Lung (tissue), 12 donors: ENCODE measurements around the gene PIGB. TPM values are rescaled to one million over a fixed set of nuclear protein-coding genes. Genes with fewer than 3 reads are reported as not detected.

Source experiments
- ATAC-seq: fragments of 200-7000 bp; cut with Tn5 transposase; one replicate; pipeline ENCODE4 v1.9.1; 2020; ENCODE audit warnings: moderate number of reproducible peaks; ENCODE audit not compliant: insufficient read depth, low FRiP score
- DNase-seq, 3 donors: peaks; one replicate each; pipeline ENCODE4 v3.0.0-alpha.2; 2013 to 2017
- H3K27ac ChIP-seq, 2 donors: one replicate each; pipeline ENCODE4 v1.5.1; 2013; ENCODE audit warnings: mild to moderate bottlenecking in 2 of 2, moderate library complexity in 2 of 2, control low read depth in 1 of 2, inconsistent platforms in 1 of 2, low read depth in 1 of 2, low read length in 1 of 2
- H3K27me3 ChIP-seq, 3 donors: one replicate each; pipeline ENCODE4 v1.5.1; 2013; ENCODE audit warnings: low read length in 2 of 3; ENCODE audit not compliant: control insufficient read depth in 3 of 3, insufficient read depth in 3 of 3
- H3K36me3 ChIP-seq, 4 donors: one replicate each; pipeline ENCODE4 v1.5.1; 2013; ENCODE audit warnings: low read length in 4 of 4, mild to moderate bottlenecking in 1 of 4, moderate library complexity in 1 of 4; ENCODE audit not compliant: control insufficient read depth in 4 of 4, insufficient read depth in 4 of 4
- H3K4me1 ChIP-seq, 5 donors: one replicate each; pipeline ENCODE4 v1.5.1; 2013; ENCODE audit warnings: low read length in 5 of 5, mild to moderate bottlenecking in 2 of 5, moderate library complexity in 1 of 5; ENCODE audit not compliant: control insufficient read depth in 5 of 5, insufficient read depth in 5 of 5
- H3K4me3 ChIP-seq: one replicate; pipeline ENCODE4 v1.5.1; 2013; ENCODE audit warnings: mild to moderate bottlenecking, control low read depth, moderate library complexity
- H3K9ac ChIP-seq, 2 donors: one replicate each; pipeline ENCODE4 v1.5.1; 2013; ENCODE audit warnings: low read length in 2 of 2, control low read depth in 1 of 2; ENCODE audit not compliant: insufficient read depth in 1 of 2
- H3K9me3 ChIP-seq, 4 donors: one replicate each; pipeline ENCODE4 v1.5.1; 2013; ENCODE audit warnings: low read length in 3 of 4, mild to moderate bottlenecking in 1 of 4, moderate library complexity in 1 of 4; ENCODE audit not compliant: control insufficient read depth in 4 of 4, insufficient read depth in 3 of 4
- CTCF ChIP-seq: IDR thresholded peaks from 2 replicates; pipeline ENCODE4 v1.5.1; 2012; ENCODE audit warnings: mild to moderate bottlenecking; ENCODE audit errors: control extremely low read depth, extremely low read depth
- WGBS, 2 donors: extraction: QIAGEN DNeasy Blood & Tissue Kit; methylation state at CpG; one replicate each; pipeline ENCODE4 v1.1.7; 2013; 5-methylcytosine and 5-hydroxymethylcytosine counted together
- polyA plus RNA-seq, 2 donors: library from polyadenylated mRNA; stranded (reverse); fragments of 200-250 nt; gene quantifications; one replicate each; pipeline ENCODE4 v1.2.1, GENCODE V29; 2013
- total RNA-seq, 2 donors: library from RNA; depleted of rRNA in 1 of 2; stranded (reverse); fragments of >200 nt in 1 of 2; gene quantifications; one replicate each; pipeline ENCODE4 v1.2.1, GENCODE V29; 2014 to 2021
- donor health status: control.
- donor health status: control.
- donor health status: Bipolar disorder and iron deficiency.
- donor health status: healthy.
- donor health status: DM: yes; HTN: yes; CAD: no.

PIGB gene
- total and polyA plus RNA-seq, 4 donors = 9.8 to 17.0 (median 12.9) TPM

- H3K27me3 ChIP-seq = no peaks in the 10 kb centered on the region
- peaks cover 0 to 11% (median 3%) of the 10 kb centered on the region in 5 donors for H3K4me1 ChIP-seq
- no peak overlapping the region for H3K27ac ChIP-seq
- no peak overlapping the region for H3K9ac ChIP-seq
- TF ChIP-seq CTCF = no peak
- ATAC-seq (no peak), DNase-seq (peak in 1 of 3 donors; percentile 6)
- H3K9me3 ChIP-seq = no peaks in the 10 kb centered on the region
- H3K4me3 ChIP-seq = no peak overlapping the region
- 33 to 37% methylated on average over 2 of the region's 2 CpGs for WGBS, 2 donors
- H3K36me3 ChIP-seq = no peaks in the 10 kb centered on the region
Measured at GRCh38 chr15:55320238-55320550, 1.2 kb downstream of the PIGB start.

- no peaks in the 10 kb centered on the region for H3K9me3 ChIP-seq
- DNase-seq = no peak
- H3K27me3 ChIP-seq = no peaks in the 10 kb centered on the region
- peaks cover 0 to 1% (median 0%) of the 10 kb centered on the region in 4 donors for H3K36me3 ChIP-seq
- peaks cover 0 to 11% (median 3%) of the 10 kb centered on the region in 5 donors for H3K4me1 ChIP-seq
- no peak for TF ChIP-seq CTCF
- H3K27ac ChIP-seq = no peak overlapping the region
- WGBS, 2 donors = 86 to 96% methylated on average over 1 of the region's 1 CpG
- no peak for ATAC-seq
- H3K4me3 ChIP-seq = no peak overlapping the region
- H3K9ac ChIP-seq = no peak overlapping the region
Measured at GRCh38 chr15:55320963-55321362, 1.9 kb downstream of the PIGB start.

- 40 to 74% methylated on average over 5 of the region's 5 CpGs for WGBS, 2 donors
- TF ChIP-seq CTCF = no peak
- H3K4me3 ChIP-seq = no peak overlapping the region
- no peak overlapping the region for H3K27ac ChIP-seq
- H3K4me1 ChIP-seq = peaks cover 0 to 11% (median 3%) of the 10 kb centered on the region in 5 donors
- H3K27me3 ChIP-seq = no peaks in the 10 kb centered on the region
- no peak for ATAC-seq
- H3K9ac ChIP-seq = no peak overlapping the region
- no peaks in the 10 kb centered on the region for H3K9me3 ChIP-seq
- no peak for DNase-seq
- peaks cover 0 to 1% (median under 1%) of the 10 kb centered on the region in 4 donors for H3K36me3 ChIP-seq
Measured at GRCh38 chr15:55322467-55322866, 3.4 kb downstream of the PIGB start.

GRCh38 chr15:55327387-55327786 is 8.4 kb downstream of the PIGB start:
- DNase-seq (no peak), ATAC-seq (no peak)
- H3K4me3 ChIP-seq = no peak overlapping the region
- no peak overlapping the region for H3K9ac ChIP-seq
- TF ChIP-seq CTCF = no peak
- peaks cover 0 to 2% (median 0%) of the 10 kb centered on the region in 5 donors for H3K4me1 ChIP-seq
- no peaks in the 10 kb centered on the region for H3K9me3 ChIP-seq
- no peaks in the 10 kb centered on the region for H3K27me3 ChIP-seq
- H3K36me3 ChIP-seq = peaks cover 0 to 14% (median 8%) of the 10 kb centered on the region in 4 donors
- no peak overlapping the region for H3K27ac ChIP-seq
- 34 to 71% methylated on average over 1 of the region's 1 CpG for WGBS, 2 donors
